HL-60/S4 (cell line): Measurements from ENCODE around the gene CCSER1.

Source experiments
- in situ Hi-C: fragments of 300-500 bp; cut with MboI; formaldehyde crosslinking; loops from 2 replicates; pipeline ENCODE4 v1.14.3; 2022; ENCODE audit warnings: low sequenced_read_pairs

Gene CCSER1

DNA sequence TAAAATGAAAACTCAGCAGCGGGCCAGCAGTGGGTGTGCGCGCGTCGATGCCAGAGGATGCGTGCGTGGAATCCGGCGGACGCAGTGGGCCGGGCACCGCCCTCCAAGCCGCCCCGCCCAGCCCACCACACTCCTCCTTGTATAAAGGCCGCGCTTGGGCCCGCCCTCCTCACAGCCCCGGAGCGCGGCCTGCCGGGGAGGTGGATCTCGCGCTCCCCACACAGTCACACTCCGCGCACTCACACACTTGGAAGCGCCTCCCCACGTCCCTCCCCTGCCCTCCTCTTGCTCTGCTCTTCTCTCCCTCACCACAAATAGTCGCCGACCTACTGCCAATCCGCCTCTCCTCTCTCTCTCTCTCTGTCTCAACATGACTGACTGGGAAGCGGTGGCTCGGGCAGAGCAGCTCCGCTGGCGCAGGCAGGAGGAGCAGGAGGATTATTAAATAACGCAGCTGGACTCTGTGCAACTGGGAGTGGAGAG lies at the start of gene CCSER1:
Gene CCSER1 (plus strand): TSS at position 172 of the 483 bp plus-strand sequence.
- in situ Hi-C loops, result no loop called here

- in situ Hi-C loops, result no loop called here
Observed at GRCh38 chr4:90078440-90078839, 48.8 kb upstream of the CCSER1 start.

- in situ Hi-C loops, result no loop called here
Observed at GRCh38 chr4:90080116-90080515, 47.1 kb upstream of the CCSER1 start.

GRCh38 chr4:90081432-90082144 lies 45.6 kb upstream of the CCSER1 start:
- in situ Hi-C loops, result no loop called here

GRCh38 chr4:90082449-90082848 lies 44.7 kb upstream of the CCSER1 start:
- in situ Hi-C loops, result no loop called here

GRCh38 chr4:90084277-90084966 lies 42.8 kb upstream of the CCSER1 start:
- in situ Hi-C loops, result no loop called here

- in situ Hi-C loops, result no loop called here
Observed at GRCh38 chr4:90084967-90085295, 42.3 kb upstream of the CCSER1 start.

DNA sequence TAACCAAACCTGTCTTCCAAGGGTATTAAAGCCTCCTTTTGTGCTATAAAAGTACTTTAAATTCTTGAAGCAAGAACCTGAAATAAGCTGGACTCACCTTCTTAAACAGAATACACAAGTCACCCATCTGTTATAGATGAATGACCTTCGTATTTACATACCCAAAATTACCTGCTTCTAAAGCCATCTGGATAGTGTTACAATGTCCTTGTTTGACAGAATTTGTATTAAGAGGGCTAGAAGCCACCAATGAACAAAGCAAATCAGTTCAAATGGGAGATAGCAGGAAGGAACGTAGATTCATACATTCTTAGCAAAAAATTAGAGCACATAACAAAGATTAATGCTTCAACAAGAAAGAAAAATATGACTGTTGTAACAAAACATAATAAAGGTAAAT lies 33.7 kb upstream of the CCSER1 start:
- in situ Hi-C loops, result no loop called here

DNA sequence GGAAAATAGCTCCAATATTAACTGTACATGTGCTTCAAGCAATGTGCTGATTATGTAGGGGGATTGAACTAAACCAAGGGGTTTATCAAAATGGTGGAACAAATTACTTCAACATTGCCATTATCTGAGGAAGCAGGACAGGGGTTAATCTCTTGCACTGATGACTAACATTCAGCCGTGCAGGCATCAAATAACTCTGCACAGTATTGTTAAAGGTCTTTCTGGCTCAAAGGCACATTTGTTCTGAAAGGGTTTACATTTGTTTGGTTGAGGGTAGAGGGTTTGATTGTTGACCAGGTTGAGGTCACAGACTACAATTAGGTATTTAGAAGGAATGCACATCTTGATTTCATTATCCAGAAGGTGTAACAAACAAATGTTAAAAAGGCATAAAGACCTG lies 32.2 kb upstream of the CCSER1 start:
- in situ Hi-C loops, result no loop called here

GRCh38 chr4:90099812-90100211 lies 27.4 kb upstream of the CCSER1 start:
- in situ Hi-C loops, result no loop called here

GRCh38 chr4:90103991-90104390 lies 23.2 kb upstream of the CCSER1 start:
- in situ Hi-C loops, result no loop called here

GRCh38 chr4:90105274-90105673 lies 21.9 kb upstream of the CCSER1 start:
- in situ Hi-C loops, result no loop called here

- in situ Hi-C loops, result no loop called here
Observed at GRCh38 chr4:90112715-90113114, 14.5 kb upstream of the CCSER1 start.

- in situ Hi-C loops, result no loop called here
Observed at GRCh38 chr4:90113881-90114457, 13.2 kb upstream of the CCSER1 start.

DNA sequence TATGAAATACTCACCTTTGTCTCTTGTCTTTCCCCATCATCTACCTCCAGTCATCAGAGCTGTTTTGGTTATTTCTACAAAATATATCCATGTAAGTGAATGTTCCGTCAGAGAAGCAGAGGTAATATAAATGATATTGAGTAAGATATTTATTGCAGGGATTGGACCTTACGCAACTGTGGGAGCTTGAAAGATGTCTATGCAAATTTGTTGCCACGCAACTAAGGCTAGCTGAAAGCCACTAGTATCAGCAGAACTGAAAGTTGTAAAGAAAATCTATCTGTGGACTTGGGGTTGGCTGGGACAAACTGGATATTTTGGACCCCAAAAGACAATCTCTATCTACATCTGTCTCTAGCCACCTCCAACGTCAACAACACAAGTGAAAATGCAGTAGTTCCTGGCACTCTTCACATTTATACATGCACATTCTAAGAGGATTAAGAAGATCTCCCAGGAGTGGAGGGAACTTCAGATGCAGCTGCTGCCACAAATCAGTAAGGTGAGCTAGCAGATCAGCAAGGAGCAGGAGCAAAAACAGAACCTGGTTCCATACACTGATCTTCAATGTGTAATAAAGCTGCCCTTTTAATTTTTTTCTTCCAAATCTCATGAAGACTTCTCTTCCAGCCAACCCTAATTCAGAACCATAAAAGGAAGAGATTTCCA lies 8.5 kb upstream of the CCSER1 start:
- in situ Hi-C loops, result no loop called here

DNA sequence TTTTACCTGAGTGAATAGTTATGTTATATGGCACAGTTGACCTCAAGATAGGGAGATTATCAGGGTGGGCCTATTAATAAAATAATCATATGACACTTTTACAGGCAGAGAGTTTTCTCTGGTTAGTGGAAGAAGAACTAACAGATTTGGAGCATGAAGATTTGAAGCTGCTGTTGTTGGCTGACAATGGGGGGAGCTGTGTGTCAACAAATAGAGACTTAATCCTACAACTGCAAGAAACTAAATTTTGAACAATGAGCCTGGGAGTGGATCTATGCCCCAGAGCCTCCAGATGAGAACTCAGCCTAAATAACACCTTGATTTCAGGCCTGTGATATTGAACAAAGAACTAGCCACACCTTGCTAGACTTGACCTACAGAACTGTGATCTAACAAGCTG lies 7.2 kb upstream of the CCSER1 start:
- in situ Hi-C loops, result no loop called here

GRCh38 chr4:90120815-90121214 lies 6.4 kb upstream of the CCSER1 start:
- in situ Hi-C loops, result no loop called here

DNA sequence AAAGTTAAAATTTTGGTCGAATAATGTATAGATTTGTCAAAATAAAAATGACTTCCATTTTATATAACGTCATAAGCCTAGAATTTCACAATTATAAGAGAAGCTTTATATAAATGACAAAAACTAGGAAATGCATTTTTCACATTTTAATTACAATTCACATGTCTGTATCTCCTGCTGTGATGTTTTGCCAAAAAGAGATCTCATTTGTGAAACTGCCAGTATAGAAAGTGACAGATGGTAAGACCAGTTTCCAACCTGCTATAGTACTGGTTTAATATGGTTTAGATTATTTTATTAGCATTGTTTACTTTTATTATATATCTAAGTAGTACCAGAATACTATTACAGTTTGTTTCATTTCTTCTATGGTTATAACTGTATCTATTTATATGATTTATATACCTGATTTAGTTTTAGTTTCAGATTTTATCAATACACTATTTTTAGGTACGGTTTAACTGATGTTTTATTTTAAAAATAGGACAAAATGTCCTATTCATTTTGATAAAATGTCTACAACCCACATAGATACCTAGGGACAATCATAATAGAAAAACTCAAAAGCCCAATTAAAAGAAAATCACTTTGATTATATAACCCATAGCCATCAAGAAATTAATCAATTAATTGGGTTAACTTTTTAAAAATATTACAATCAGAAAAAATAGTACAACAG lies 5.4 kb upstream of the CCSER1 start:
- in situ Hi-C loops, result no loop called here

DNA sequence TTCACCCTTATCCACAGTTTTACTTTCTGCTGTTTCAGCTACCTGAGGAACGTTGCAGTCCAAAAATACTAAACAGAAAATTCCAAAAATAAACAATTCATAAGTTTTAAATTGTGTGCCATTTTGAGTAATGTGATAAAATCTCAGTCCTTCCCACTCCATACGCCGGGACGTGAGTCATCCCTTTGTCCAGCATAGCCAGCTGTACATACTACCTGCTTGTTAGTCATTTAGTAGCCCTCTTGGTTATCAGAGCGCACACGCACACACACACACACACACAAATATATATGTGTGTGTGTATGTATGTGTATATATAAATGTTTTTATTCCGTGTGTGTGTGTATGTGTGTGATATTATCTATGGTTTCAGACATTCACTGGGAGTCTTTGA lies 4.8 kb upstream of the CCSER1 start:
- in situ Hi-C loops, result no loop called here

GRCh38 chr4:90124276-90124675 lies 2.9 kb upstream of the CCSER1 start:
- in situ Hi-C loops, result no loop called here

- in situ Hi-C loops, result no loop called here
Observed at GRCh38 chr4:90126805-90127204, 389 bp upstream of the CCSER1 start.
